ENCODE measurements around the gene HNRNPUL2. TPM values are rescaled to one million over a fixed set of nuclear protein-coding genes. Genes with fewer than 3 reads are reported as not detected.

Gene HNRNPUL2
- total and polyA plus RNA-seq, 2 donors (not counting 3 experiments of a cell fraction or from before 2014, with no cell fraction given) = 18.3 to 56.2 TPM

DNA sequence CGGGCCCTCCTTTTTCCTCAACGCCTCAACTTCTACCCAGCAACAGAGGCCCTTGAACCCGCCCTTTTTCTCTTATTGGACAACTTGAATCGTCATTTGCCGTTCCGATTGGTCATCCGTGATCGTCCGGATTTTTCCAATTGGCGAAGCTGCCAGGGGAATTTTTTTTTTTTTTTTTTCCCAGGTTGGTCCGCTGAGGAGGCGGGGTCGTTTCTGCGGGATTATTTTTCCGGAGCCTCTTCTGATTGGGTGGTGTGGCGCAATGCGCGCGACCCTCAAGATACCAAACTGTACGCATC, 564 bp upstream of the HNRNPUL2 start:
- H3K36me3 ChIP-seq (ENCODE audit: control insufficient read depth in 2 of 2, extremely low read depth in 1 of 2, insufficient read depth in 2 of 2, low read length in 2 of 2) = peaks cover 1 to 12% of the 10 kb centered on the region in 2 experiments
- CTCF ChIA-PET = interaction anchor here (1.0 to 4.5 kb wide), 7 partner anchors 14 to 153 kb away, joined by 3 to 39 read pairs (median 5); partner anchors contain the start of genes SLC3A2, TAF6L, TMEM179B and ZBTB3
- H3K9me1 ChIP-seq (replicated peaks; ENCODE audit: control insufficient read depth, extremely low read depth, insufficient read depth, low read length) = no peaks in the 10 kb centered on the region
- no TSS peak for BruUV-seq (replicated peaks)
- peak overlapping the region; percentile 86 for H2AFZ ChIP-seq (ENCODE audit: low read depth, low read length)
- H3K9ac ChIP-seq (replicated peaks; ENCODE audit: extremely low read depth, insufficient read depth, low read length) = peak overlapping the region; percentile 82
- H3K4me3 ChIP-seq (replicated peaks in 1 of 3; ENCODE audit: insufficient read depth in 1 of 3, low read depth in 1 of 3, low read length in 3 of 3) = peak overlapping the region; percentile 71 to 99 (median 94)
- peaks cover 69% of the 10 kb centered on the region for H3K79me2 ChIP-seq (ENCODE audit: control insufficient read depth, insufficient read depth, low read length)
- dilution Hi-C loops (cut with MboI; ENCODE audit: extremely low pct_ligation_motif_present, low sequenced_read_pairs) = no loop called here
- peak overlapping the region; percentile 93 for H3K4me2 ChIP-seq (ENCODE audit: insufficient read depth, low read length)
- H3K9me3 ChIP-seq (replicated peaks; ENCODE audit: control insufficient read depth, insufficient read depth, low read length) = no peaks in the 10 kb centered on the region
- TF ChIP-seq, protein P1, sequence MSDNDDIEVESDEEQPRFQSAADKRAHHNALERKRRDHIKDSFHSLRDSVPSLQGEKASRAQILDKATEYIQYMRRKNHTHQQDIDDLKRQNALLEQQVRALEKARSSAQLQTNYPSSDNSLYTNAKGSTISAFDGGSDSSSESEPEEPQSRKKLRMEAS (IDR thresholded peaks at IDR 0.05; ENCODE audit: insufficient read depth, insufficient read length) = no peak
- TF ChIP-seq FOS (IDR thresholded peaks at IDR 0.05; ENCODE audit: borderline replicate concordance, insufficient read depth, low read length) = no peak
- TF ChIP-seq EZH2 (IDR thresholded peaks at IDR 0.05; ENCODE audit: borderline replicate concordance, low read depth, low read length, severe bottlenecking) = no peak
- TF ChIP-seq JUN (IDR thresholded peaks at IDR 0.05; ENCODE audit: borderline replicate concordance, insufficient read depth, insufficient read length, low read depth) = no peak
- no peak for TF ChIP-seq MYC (IDR thresholded peaks at IDR 0.05; ENCODE audit: low read depth, low read length)
- TF ChIP-seq GATA2 (IDR thresholded peaks at IDR 0.05; ENCODE audit: insufficient read depth, insufficient read length, low read depth, low read length) = no peak
- TF ChIP-seq POLR2A (IDR thresholded peaks at IDR 0.05; ENCODE audit: low read depth, low read length) = no peak
- TF ChIP-seq, protein P2, sequence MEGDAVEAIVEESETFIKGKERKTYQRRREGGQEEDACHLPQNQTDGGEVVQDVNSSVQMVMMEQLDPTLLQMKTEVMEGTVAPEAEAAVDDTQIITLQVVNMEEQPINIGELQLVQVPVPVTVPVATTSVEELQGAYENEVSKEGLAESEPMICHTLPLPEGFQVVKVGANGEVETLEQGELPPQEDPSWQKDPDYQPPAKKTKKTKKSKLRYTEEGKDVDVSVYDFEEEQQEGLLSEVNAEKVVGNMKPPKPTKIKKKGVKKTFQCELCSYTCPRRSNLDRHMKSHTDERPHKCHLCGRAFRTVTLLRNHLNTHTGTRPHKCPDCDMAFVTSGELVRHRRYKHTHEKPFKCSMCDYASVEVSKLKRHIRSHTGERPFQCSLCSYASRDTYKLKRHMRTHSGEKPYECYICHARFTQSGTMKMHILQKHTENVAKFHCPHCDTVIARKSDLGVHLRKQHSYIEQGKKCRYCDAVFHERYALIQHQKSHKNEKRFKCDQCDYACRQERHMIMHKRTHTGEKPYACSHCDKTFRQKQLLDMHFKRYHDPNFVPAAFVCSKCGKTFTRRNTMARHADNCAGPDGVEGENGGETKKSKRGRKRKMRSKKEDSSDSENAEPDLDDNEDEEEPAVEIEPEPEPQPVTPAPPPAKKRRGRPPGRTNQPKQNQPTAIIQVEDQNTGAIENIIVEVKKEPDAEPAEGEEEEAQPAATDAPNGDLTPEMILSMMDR (IDR thresholded peaks at IDR 0.05; ENCODE audit: extremely low read depth in 1 of 2, insufficient read depth in 1 of 2, low read depth in 1 of 2, low read length in 2 of 2) = no peak
- TF ChIP-seq POLR2AphosphoS5 (IDR thresholded peaks at IDR 0.05; ENCODE audit: insufficient read depth, low read depth, low read length) = no peak
- H3K4me1 ChIP-seq (ENCODE audit: control insufficient read depth, extremely low read depth, insufficient read depth, low read length) = peaks cover 15% of the 10 kb centered on the region
- no peaks in the 10 kb centered on the region for H4K20me1 ChIP-seq (replicated peaks; ENCODE audit: control insufficient read depth, extremely low read depth, insufficient read depth, low read length)
- peak; percentile 98 for DNase-seq (ENCODE audit: low read depth, low spot score)
- peak overlapping the region; percentile 67 for H3K27ac ChIP-seq (ENCODE audit: insufficient read depth, low read depth, low read length)
- intact Hi-C loops (cut with micrococcal nuclease) = loop anchor here (1.0 to 5.0 kb wide), 11 partner anchors 19 to 154 kb away; partner anchors contain the start of genes GANAB, POLR2G, SLC3A2 and TAF6L
- POLR2A ChIA-PET = interaction anchor here (0.7 to 3.2 kb wide), 13 partner anchors 9 to 154 kb away, joined by 3 to 25 read pairs (median 5); partner anchors contain the start of genes C11orf98, CSKMT, EEF1G and GANAB
- no peaks in the 10 kb centered on the region for H3K27me3 ChIP-seq (ENCODE audit: control insufficient read depth in 2 of 2, insufficient read depth in 2 of 2, low read length in 2 of 2)
- FAIRE-seq = no peak
